Effector CD4-positive, alpha-beta T cell (primary cell): ENCODE measurements around the gene KCNIP3. TPM values are rescaled to one million over a fixed set of nuclear protein-coding genes. Genes with fewer than 3 reads are reported as not detected.
"Not testable (repeated sequence)": the region's sequence is repeated elsewhere in the genome, so short reads cannot be mapped to it uniquely, and the experiment has no call there.

ENCODE experiments used
- DNase-seq: peaks from one replicate; pipeline ENCODE4 v3.0.0-alpha.2; 2020
- total RNA-seq: gene quantifications from one replicate; lab custom pipeline; 2026; lab: John Stamatoyannopoulos, UW

The KCNIP3 gene
- total RNA-seq: not detected

DNA sequence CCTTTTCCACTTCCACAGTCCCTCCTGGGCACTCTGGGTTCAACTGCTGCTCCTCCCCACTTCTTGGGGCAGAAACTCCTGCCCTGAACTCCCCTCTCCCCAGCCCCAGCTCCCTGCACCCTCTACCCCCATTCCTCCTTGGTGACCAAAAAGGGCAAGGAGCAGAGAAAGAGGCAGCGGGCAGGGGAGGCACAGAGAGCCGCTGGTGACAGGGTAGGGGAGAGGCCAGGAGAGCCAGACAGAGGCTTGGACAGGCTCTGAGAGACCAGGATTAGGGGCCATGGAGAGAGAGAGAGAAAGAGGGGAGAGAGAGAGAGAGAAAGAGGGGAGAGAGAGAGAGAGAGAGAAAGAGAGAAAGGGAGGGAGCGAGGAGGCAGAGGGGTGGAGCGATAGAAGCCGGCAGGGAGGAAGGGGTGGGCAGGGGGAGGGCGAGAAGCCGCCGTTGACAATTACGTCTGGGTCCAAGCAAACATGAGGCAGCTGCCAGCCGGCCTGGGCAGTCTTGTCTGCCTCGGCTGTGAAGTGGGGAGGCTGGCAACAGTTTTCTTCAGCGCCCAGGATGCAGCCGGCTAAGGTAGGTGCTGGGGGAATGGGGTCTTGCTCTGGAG lies at the start of gene KCNIP3:
TSS of gene KCNIP3 (plus strand) at position 468 of the 608 bp plus-strand sequence. CDS start at position 560, 92 bp downstream.
- no peak for DNase-seq

DNA sequence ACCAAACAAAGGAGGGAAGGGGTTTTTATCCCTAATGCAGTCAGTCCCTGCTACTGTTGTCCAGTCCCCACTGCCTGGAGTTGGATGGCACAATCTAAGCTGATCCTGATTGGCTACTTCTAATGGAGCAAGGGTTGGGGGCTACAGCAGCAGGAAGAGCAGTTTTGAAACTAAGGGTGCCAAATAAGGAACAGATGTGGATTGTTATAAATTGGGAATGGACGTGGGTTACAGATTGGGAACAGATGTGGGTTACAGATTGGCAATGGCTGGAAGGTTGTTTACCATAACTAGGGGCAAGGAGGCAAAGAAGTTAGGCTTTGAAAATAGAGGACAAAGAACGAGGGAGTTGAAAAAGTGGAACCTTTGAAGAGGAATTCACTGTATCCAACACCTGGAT lies 38.9 kb upstream of the KCNIP3 start:
- DNase-seq: no peak

DNA sequence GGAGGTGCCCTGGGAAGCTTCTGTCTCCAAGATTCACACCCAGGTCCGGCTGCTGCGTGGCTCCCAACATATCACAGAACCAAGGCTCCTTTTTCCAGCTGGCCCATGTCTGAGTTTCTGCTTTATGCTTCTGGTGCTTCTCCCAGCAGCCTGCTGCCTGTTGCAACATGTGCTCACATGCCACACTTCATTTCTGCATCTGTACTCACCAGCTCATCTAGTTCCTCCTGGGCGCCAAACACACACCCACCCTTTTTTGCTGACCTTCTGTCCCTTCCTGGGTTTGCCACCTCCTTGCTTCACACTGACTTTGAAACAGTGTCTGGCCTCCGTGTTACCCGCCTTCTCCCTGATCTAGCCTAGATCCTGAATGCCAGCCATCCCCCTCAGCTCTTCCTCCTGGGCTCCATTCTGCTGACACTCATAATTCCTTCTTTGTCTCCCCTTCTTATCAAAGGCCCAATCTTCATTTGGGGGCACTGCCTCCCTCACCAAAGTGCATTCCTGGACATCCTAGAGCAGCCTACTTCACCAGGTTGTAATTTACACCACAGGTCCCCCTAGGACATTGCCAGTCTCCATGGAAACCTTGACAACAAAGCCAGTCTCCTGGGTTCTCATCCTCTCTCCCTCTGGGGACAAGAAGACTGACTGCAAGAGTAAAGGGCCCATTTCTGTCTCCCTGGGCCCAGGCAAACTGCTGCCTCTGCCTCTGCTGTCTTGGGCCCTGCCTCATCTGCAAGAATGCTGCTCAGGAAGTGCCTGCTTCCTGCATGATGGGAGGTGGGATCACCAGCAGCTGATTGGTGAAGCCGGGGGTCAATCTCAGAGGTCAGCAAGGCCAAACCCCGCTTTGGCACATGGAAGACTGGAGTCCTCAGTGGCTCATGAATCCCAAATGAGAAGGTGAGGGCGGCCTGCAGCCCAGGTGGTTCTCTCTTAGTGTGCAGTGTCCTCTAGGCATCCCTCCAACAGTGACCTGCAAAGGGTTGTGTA lies 36.8 kb upstream of the KCNIP3 start:
- no peak for DNase-seq

DNA sequence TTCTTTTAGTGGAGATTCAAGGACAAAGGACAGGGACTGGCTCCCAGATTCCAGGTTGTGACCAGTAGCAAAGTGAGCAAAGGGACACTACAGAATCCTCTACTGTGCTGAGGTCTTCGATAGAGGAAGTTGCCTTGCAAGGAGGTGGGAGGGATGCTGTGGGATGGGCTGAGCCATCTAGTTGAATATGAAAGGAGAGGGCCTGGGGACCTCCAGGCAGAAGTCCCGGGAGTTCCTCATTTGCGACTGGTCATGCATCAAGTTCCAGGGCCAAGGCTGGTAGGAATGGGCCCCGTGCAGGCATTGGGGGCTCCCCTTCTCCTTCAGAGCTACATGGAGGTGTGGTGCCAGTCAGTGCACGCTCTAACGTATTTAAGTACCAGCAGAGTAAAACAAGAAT lies 35.5 kb upstream of the KCNIP3 start:
- no peak for DNase-seq

DNA sequence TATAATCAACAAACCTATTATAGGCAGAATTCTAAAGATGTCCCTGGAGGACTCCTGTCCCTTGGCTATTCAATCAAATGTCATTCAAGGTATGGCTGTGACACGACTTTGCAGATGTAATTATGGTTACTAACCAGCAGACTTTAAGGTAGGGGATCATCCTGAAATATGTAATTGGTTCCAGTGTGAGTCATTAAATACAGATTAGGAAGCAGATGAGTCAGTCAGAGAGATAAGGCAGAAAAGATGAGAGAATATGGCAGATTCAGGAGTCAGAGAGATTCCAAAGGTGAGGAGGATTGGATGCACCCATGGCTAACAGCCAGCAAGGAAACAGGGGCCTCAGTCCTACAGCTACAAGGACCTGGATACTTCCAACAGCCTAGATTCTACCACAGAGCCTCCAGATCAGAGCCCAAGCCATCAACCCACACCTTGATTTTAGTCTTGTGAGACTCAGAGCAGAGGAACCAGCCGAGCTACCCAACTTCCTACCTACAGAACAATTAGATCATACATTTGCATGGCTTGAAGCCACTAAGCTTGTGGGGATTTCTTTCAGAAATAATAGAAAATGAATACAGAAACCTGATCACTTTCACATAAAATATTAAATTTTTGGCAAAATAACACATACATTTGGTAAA lies 34.1 kb upstream of the KCNIP3 start:
- DNase-seq: no peak

DNA sequence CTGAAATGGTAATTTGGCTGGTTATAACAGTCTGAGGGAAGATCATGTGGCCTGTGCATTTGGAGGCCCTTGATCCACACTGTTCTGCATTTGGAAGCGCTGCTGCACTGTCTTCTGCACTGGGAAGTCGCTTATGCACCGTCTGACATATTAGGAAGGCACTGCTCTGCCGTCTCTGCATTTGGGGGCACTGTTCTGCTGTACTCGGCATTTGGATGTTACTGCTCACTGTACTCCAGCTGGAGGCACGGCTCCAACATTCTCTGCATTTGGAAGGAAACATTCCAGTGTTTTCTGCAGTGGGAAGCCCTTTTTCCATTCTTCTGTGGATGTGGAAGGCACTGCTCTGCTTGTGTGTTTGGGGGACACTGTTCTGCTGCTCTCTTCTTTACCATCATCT lies 32.5 kb upstream of the KCNIP3 start:
- no peak for DNase-seq

DNA sequence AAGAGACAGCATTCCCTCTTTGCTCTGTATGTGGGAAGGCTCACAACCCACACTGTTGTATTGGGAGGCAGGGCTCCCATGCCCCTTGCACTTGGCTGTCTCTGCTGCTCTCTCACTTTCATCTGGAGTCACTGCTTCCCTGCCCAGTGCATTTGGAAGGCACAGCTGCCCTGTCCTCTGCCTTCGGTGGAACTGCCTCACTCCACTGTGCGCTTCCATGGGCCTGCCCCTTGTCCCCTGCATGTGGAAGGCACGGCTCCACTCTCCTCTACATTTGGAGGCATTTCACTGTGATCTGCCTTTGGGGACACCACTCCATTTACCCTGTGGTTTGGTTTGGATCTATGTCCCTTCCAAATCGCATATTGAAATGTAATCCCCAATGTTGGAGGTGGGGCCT lies 32.0 kb upstream of the KCNIP3 start:
- no peak for DNase-seq

DNA sequence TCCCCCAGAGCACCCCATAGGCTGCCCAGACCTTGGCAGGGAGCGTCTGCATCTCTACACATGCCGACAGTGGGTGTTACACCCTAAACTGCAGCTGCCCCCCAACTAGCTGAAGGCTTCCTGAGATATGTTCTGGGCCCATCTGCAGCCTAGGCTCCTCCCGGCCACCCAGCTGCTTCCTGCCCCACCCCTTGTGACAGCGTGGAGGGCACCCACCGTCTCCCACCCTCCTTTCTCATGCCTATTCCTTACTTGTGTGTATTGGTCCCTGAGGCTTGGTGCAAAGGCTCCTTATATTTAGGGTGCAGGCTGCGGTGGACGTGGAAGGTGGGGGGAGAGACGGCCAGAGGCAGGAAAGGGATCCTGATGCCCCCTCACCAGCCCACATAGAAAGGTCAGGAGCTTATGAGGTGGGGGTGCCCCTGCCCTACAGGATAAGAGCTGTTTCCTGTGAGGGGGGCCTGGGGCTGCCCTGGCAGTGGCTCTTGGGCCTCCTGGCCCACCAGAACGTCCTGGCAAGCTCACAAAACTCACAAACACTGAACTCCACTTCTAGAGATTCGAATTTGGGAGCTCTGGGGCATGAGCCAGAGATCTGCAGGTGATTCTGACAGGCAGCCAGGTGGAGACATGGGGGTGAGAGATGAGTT lies 30.2 kb upstream of the KCNIP3 start:
- DNase-seq: no peak

DNA sequence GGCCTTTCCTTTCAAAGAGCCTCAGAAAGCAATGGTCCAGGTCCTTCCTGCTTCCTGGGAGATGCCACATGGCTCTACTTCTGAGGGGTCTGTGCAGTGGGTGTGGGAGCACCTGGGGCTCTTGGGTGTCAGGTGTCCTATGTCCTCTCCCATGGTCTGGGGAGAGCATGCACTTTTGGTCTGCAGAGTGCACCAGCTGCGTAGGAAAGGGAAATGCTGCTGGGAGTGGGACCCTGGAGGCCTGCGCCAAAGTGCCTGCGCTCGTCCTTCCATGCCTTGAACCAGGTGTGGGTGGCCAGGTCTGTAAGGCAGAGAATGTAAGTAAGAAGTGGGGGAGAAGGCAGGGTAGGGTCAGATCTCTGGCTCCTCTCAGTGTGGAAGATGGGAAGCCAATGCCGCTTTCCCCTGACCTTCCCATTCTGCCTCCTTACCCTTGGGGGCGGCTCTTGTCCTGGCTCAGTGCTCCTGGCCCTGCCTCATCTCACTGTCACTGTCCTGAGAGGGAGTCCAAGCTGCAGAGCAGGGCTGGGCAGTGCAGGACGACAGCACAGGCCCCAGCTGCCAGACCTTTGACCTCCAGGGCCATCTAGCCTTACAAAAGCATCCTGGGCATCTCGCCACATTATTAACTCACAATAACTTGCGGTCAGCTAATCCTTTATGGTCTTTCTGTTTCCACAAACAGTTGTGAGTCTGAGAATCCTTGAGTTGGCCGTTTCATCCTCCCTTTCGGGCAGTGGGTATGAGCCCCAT lies 29.5 kb upstream of the KCNIP3 start:
- no peak for DNase-seq

DNA sequence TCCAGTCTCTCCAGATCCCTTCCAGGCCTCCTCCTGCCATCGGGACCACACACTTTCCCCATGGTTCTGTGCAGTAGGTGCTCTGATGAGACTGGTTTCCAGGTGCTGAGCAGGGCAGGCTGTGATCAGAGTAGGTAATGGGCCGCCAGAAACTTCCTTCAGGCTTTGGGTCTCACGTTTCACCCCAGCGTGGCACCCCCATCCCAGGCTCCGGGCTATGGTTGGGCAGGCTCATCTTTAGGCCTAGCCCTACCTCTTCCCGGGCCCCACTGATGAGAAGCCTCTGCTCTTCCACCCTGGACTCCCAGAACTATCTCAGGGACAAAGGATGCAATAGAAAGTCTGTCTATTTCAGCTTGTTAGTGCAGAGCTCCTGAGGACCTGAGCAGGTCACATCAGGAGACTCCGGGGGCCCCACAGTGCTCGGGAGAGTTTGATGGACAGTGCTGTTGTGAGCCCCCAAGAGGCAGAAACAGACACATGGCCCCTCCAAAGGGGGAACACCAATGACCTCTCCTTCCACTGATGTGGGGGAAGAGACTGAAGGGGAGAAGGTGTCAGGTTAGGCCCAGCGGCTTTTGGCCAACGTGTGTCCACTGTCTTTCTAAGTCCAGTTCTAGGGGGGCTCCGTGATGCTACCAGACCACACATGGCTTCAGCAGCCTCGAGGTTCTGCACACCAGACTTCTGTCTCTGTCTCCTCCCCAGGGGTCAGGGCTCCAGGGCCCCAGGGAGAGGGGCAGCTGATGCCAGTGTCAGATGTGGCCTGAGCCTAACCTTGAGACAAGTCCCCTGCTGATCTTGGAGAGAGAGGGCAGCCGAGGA lies 28.7 kb upstream of the KCNIP3 start:
- no peak for DNase-seq

DNA sequence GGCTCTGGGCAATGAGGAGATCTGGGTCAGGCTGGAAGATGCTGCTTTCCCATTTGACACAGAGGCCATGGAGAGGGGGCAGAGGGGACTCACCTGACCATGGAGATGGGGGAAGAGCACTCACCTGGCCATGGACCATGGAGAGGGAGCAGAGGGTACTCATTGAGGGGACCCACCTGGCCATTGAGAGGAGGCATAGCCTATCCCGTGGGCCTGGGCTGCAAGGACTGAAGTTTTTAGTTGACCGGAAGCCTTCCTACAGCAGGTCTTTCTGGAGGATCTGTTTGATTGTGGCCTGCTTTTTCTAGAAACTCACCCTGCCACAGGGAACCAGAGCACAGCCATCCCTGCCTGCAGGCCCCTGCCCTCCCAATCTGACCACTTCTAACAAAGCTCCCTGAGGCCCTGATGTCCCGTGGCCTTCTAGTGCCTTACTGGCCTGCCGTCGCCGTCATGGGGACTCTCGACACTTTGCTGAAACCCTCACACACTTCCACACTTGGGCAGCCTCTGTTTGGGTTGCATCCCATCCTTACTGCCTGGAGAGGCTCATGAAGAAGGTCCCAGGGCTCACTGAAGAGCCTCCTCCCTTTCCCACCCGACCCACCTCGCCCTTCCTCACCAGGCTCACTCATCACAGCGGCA lies 28.0 kb upstream of the KCNIP3 start:
- DNase-seq: no peak

DNA sequence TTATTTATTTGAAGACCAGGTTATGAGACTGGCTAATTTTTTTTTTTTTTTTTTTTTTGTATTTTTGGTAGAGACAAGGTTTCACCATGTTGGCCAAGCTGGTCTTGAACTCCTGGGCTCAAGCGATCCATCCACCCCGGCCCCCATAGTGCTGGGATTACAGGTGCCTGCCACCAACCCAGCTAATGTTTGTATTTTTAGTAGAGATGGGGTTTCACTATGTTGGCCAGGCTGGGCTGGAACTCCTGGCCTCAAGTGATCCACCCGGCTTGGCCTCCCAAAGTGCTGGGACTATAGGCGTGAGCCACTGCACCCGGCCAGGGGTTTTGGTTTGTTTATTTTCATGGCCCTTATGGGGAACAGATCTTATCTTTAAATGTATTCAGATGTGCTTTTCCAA lies 27.4 kb upstream of the KCNIP3 start:
- not testable (repeated sequence) for DNase-seq

DNA sequence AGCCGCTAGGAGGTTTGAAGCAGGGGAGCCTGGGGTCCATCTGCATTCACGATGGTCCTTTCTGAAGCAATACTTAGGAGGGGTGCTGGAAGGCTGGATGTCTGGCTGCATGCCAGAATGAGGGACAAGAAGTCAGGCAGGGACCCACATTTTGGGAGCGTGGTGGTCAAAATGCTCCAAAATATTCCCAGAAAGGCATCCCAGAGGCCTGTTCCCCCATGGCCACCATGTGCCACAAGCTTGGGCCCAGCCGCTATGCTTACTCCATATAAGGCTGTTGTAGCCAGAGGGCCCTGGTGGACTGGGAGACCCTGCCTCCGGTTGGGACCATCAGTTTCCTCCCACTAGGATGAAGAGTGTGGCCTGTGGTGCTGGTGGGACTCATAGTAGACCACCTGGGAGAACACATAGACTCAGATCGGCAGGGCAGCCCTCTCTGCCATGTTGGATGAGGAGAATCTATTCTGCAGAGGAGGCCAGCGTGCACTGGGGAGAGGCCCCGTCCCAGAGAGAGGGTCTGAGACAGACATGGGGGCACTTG lies 26.5 kb upstream of the KCNIP3 start:
- no peak for DNase-seq

DNA sequence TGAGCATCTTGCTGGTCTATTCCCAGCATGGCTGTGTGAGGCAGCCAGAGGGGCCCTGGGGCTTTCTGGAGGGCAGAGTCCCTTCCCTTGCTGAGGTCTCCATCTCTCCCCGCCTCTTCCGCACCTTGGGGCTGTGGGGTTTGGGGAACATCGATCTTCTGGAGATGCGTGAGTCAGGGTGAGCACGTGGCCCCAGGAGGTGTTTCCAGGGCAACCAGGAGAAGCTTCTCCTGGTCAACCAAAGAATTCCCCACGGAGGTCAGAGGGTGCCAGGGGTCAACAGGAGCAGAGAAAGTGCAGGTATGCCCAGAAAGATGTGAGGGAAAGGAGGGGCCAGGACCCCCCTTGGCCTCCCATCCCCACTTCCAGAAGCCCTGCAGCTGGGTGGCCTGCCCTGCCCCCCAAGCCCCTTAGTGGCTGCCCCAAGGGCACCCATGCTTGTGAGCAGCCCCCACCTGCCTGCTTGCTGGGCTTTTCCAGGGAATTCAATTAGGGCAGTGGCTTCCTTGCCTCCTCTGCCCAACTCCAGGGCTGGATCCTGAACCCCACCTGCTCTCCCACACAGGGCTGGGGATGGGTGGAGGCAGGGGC lies 25.7 kb upstream of the KCNIP3 start:
- DNase-seq: no peak

DNA sequence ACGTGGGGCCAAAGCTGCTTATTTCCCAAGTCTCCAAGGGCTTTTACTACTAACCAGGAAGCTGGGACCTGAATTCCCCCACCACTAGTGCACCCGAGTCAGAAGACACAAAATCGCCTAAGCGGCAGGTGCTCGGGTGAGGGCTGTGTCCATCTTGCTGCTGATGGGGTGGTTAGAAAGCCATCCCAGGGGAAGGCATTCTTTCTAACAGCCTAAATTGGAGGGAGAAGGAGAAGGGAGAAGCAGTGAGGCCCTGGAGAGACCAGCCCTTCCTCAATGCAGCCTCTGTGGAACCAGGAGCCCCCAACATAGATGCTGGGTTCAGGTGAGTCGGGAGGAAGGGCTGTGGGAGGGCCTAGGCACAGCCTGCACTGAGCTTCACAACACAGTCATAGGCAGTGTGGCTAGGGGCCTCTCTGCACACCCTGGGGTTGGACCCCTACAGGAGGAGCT lies 24.8 kb upstream of the KCNIP3 start:
- DNase-seq: no peak

DNA sequence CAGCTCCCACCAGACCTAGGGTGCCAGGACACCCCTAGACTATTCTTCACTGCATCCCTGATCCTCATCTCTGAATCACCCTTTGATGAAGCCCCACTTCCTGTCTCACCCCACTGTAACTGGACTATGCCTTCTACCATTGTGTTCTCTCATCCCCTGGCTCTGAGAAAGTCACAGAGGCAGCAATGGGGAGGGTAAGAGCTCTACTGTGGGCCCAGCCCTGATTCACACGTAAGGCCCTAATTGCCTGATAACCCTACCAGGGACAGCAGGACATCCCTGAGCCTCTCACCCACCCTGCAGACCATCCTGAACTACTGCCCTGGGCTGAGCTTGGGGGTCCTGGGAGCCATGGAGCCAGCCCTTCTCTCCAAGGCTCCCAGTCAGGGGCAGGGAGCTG lies 24.4 kb upstream of the KCNIP3 start:
- no peak for DNase-seq

DNA sequence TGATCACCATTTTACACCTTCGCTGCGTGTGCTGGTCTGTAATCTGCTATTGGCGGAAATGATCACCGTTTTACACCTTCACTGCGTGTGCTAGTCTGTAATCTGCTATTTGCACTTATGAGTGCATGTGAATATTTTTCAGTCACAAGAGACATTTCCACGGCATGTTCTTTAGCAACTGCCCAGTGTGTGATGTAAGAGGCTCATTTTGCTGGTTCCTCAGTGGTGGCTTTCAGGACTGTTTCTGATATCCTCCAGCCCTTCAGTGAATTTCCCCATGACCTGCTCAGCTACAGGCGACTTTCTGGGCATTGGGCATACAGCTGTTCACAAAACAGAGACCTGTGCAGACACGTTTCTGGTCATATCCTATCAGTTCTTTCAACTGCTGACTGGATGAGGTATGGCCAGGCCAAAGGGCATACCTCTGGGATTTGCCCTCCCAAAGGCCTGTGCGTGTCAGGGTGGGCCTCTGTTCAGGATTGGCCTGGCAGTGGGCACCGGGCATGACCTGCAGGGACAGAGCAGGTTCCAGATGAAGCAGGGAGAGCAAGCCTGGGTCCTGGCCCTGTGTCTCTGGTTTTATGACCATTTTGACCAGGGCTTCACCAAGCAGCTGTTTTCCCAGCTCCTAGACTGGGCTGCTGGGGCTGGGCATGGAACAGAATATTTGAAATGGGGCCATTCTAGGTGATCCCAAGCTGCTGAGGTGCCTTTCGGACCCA lies 23.4 kb upstream of the KCNIP3 start:
- no peak for DNase-seq

DNA sequence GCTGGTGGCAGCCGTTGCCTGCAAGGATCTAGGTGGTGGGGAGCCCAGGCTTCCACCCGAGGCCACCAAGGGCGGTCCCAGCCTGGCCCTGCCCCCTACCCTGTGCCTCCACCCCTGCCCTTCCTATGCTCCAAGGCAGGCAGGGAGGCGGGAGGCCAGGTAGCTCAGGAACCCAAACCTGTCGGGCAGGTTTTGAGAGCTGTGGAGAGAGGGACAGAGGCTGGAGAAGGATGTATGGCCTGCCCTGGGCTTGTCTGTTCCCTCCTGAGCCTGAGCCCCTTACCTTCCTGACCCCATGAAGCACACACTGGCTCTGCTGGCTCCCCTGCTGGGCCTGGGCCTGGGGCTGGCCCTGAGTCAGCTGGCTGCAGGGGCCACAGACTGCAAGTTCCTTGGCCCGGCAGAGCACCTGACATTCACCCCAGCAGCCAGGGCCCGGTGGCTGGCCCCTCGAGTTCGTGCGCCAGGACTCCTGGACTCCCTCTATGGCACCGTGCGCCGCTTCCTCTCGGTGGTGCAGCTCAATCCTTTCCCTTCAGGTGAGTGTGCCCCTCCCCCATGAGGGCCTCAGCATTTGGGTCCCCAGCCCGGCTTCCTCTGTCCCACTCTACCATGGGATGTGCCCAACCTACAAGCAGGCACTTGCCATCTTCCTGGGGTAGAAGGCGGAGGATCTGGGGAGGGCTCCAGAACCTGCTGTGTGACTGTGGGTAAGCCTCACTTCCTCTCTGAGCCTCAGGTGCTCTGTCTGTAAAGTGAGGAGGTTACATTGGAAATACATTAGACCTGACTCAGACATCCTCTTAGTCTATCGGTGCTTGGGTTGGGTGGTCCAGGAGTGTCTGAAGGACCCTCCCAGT lies 22.6 kb upstream of the KCNIP3 start, which contains the start of gene PROM2:
TSS of gene PROM2 (plus strand) at position 159 of the 860 bp plus-strand sequence. CDS start at position 296, 137 bp downstream.
- DNase-seq: no peak
